HPDE6-E6E7 (cell line): ENCODE measurements around the gene THSD1.

ENCODE experiments used
- DNase-seq: peaks from one replicate; pipeline ENCODE4 v3.0.0; 2011; ENCODE audit warnings: missing footprints; ENCODE audit errors: extremely low spot score

The THSD1 gene

GRCh38 chr13:52405767-52406494, at the start of gene THSD1:
Gene THSD1, minus strand, starts transcription at chr13:52406172. Its CDS starts 3,572 bp downstream, at chr13:52402600.
- DNase-seq: no peak

- DNase-seq: no peak
Measured at GRCh38 chr13:52455677-52456041, 49.7 kb upstream of the THSD1 start.

- DNase-seq: peak; percentile 58
Measured at GRCh38 chr13:52454820-52455676, 49.1 kb upstream of the THSD1 start, which contains the start of gene CKAP2. Gene CKAP2, plus strand, starts transcription at chr13:52455478. Its CDS starts 79 bp downstream, at chr13:52455557.

- peak; percentile 19 for DNase-seq
Measured at GRCh38 chr13:52454459-52454819, 48.5 kb upstream of the THSD1 start.

- DNase-seq: no peak
Measured at GRCh38 chr13:52452470-52452869, 46.5 kb upstream of the THSD1 start.

- DNase-seq: no peak
Measured at GRCh38 chr13:52451135-52451804, 45.3 kb upstream of the THSD1 start.

- no peak for DNase-seq
Measured at GRCh38 chr13:52450793-52451116, 44.8 kb upstream of the THSD1 start.

- DNase-seq: no peak
Measured at GRCh38 chr13:52450012-52450792, 44.2 kb upstream of the THSD1 start, which contains the start of gene VPS36. Gene VPS36, minus strand, starts transcription at chr13:52450634. Its CDS starts 40 bp downstream, at chr13:52450594.

GRCh38 chr13:52449331-52450011, 43.5 kb upstream of the THSD1 start:
- DNase-seq: no peak

- no peak for DNase-seq
Measured at GRCh38 chr13:52447815-52448552, 42.0 kb upstream of the THSD1 start.

- no peak for DNase-seq
Measured at GRCh38 chr13:52447354-52447753, 41.4 kb upstream of the THSD1 start.

GRCh38 chr13:52446265-52446664, 40.3 kb upstream of the THSD1 start:
- no peak for DNase-seq

GRCh38 chr13:52432456-52432855, 26.5 kb upstream of the THSD1 start:
- no peak for DNase-seq

- no peak for DNase-seq
Measured at GRCh38 chr13:52428295-52428694, 22.3 kb upstream of the THSD1 start.

GRCh38 chr13:52421216-52421615, 15.2 kb upstream of the THSD1 start:
- DNase-seq: no peak

- no peak for DNase-seq
Measured at GRCh38 chr13:52419080-52419479, 13.1 kb upstream of the THSD1 start.

GRCh38 chr13:52414963-52415362, 9.0 kb upstream of the THSD1 start:
- DNase-seq: no peak

GRCh38 chr13:52414051-52414450, 8.1 kb upstream of the THSD1 start:
- no peak for DNase-seq

- DNase-seq: no peak
Measured at GRCh38 chr13:52412128-52412527, 6.2 kb upstream of the THSD1 start.

- peak; percentile 28 for DNase-seq
Measured at GRCh38 chr13:52411629-52412028, 5.7 kb upstream of the THSD1 start.
